ENCODE results near the gene HS6ST3. TPM values are rescaled to one million over a fixed set of nuclear protein-coding genes. Genes with fewer than 3 reads are reported as not detected.
A peak's percentile ranks its signal among the peaks of the same experiment; 100 is the strongest.

HS6ST3 gene
- polyA plus RNA-seq, 1 donor, result 1.4 TPM

DNA sequence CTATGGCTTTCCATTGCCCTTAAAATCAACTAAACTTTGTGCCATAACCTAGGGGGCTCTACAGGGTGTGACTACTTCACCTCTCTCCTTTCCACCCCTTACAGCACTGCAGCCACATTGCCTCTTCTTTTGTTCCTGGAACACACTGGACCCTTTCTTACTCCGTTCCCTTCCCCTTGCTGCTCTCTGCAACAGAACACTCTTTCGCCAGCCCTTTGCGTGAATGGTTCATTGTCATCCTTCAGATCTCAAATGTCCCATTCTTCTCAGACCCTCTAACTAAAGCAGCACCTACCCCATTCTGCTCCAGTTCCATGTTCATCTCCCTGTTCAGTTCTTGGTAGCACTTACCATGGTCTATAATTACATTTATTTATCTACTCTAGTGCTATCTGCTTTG lies 696.1 kb downstream of the HS6ST3 start:
- no peak overlapping the region for H3K4me3 ChIP-seq (ENCODE audit: low read length)
- H3K27ac ChIP-seq (ENCODE audit: low read length), result no peak overlapping the region
- no peaks in the 10 kb centered on the region for H3K4me1 ChIP-seq (ENCODE audit: control insufficient read depth, insufficient read depth, low read length)
- no peaks in the 10 kb centered on the region for H3K36me3 ChIP-seq (ENCODE audit: control insufficient read depth, insufficient read depth, low read length)
- WGBS (ENCODE audit: insufficient coverage, low lambda C conversion rate), result 93% methylated on average over 3 of the region's 3 CpGs
- no peak for DNase-seq
- no peaks in the 10 kb centered on the region for H3K9me3 ChIP-seq (ENCODE audit: control insufficient read depth, low read depth, low read length)
- H3K27me3 ChIP-seq (ENCODE audit: control insufficient read depth, insufficient read depth, low read length), result no peaks in the 10 kb centered on the region

DNA sequence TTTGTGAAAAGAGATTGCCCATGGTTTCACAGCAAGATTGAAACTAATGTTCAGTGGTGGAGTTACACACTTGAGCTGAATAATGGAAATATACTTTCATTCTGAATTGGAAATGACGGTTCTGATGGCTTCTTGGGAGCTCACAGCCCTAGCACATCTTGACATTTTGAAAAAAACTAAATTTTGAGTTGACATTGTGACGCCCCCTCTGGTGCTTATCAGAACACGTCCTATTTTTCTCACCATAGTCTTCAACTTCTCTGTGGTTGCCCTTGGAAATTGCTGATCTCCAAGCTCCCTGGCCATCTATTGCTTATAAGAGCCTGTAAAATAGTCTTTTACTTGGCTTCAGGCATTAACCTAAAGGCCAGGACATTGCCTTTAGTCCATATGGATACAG lies 702.3 kb downstream of the HS6ST3 start:
- no peaks in the 10 kb centered on the region for H3K4me1 ChIP-seq (ENCODE audit: control insufficient read depth, insufficient read depth, low read length)
- H3K9me3 ChIP-seq (ENCODE audit: control insufficient read depth, low read depth, low read length), result no peaks in the 10 kb centered on the region
- no CpG with 5 or more reads among the region's 3 CpGs for WGBS (ENCODE audit: insufficient coverage, low lambda C conversion rate)
- no peaks in the 10 kb centered on the region for H3K36me3 ChIP-seq (ENCODE audit: control insufficient read depth, insufficient read depth, low read length)
- H3K27ac ChIP-seq (ENCODE audit: low read length), result no peak overlapping the region
- DNase-seq, result no peak
- no peaks in the 10 kb centered on the region for H3K27me3 ChIP-seq (ENCODE audit: control insufficient read depth, insufficient read depth, low read length)
- H3K4me3 ChIP-seq (ENCODE audit: low read length), result no peak overlapping the region

DNA sequence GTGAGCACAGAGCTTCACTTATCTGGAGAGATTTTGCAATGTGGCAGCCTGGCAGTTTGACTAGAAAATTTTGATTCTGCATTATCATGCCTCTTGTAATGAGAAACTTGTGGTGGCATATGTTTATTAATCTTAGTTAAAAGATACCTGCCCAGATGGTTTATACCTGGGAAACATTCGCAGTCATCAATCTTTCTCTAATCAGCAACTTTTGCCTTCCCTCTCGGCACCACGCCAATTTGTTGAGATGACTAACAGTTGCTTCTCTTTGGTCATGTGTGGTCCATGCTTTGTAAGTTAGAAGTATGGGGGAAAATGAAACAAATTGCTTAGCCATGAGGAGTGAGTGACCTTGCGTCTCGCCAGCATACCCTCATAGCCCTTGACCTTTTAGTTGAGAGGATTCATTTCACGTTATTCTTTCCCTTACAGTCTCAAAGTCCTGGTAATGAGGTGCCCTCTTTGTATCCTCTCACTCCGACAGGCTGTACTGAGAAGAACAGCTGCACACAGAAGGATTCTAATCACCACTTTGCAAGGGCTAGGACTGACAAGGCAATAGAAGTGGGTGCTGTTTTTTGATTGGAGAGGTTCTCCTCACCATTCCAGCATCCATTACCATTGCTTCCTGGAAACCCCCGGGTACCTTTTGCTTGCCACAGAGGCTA lies 703.0 kb downstream of the HS6ST3 start:
- no peaks in the 10 kb centered on the region for H3K36me3 ChIP-seq (ENCODE audit: control insufficient read depth, insufficient read depth, low read length)
- WGBS (ENCODE audit: insufficient coverage, low lambda C conversion rate), result 100% methylated on average over 1 of the region's 8 CpGs
- peak in 1 of 2 donors; percentile 36 for DNase-seq
- no peak overlapping the region for H3K27ac ChIP-seq (ENCODE audit: low read length)
- H3K4me1 ChIP-seq (ENCODE audit: control insufficient read depth, insufficient read depth, low read length), result no peaks in the 10 kb centered on the region
- no peaks in the 10 kb centered on the region for H3K27me3 ChIP-seq (ENCODE audit: control insufficient read depth, insufficient read depth, low read length)
- no peak overlapping the region for H3K4me3 ChIP-seq (ENCODE audit: low read length)
- H3K9me3 ChIP-seq (ENCODE audit: control insufficient read depth, low read depth, low read length), result no peaks in the 10 kb centered on the region

DNA sequence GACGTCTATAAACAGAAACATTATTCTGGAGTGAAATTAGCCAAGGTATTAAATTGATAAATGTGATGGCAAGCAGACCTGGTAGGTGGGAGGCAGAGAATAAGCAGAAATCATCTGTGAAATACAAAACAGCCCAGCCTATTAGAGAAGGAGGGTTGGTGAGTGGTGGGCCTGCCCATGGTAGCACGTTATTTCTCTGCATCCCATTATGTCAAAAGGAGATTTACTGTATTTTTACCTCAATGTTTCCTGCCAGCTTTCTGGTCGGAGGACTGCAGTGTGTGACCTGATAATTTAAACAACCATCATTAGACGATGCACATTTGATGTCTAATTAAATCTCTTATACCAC lies 703.5 kb downstream of the HS6ST3 start:
- Histone ChIP-seq H3K36me3 (ENCODE audit: control insufficient read depth, insufficient read depth, low read length) (no peaks in the 10 kb centered on the region), H3K4me3 (ENCODE audit: low read length) (no peak overlapping the region), H3K4me1 (ENCODE audit: control insufficient read depth, insufficient read depth, low read length) (no peaks in the 10 kb centered on the region), H3K9me3 (ENCODE audit: control insufficient read depth, low read depth, low read length) (no peaks in the 10 kb centered on the region), H3K27me3 (ENCODE audit: control insufficient read depth, insufficient read depth, low read length) (no peaks in the 10 kb centered on the region), H3K27ac (ENCODE audit: low read length) (no peak overlapping the region)
- no peak for DNase-seq
- 60% methylated on average over 1 of the region's 4 CpGs for WGBS (ENCODE audit: insufficient coverage, low lambda C conversion rate)

DNA sequence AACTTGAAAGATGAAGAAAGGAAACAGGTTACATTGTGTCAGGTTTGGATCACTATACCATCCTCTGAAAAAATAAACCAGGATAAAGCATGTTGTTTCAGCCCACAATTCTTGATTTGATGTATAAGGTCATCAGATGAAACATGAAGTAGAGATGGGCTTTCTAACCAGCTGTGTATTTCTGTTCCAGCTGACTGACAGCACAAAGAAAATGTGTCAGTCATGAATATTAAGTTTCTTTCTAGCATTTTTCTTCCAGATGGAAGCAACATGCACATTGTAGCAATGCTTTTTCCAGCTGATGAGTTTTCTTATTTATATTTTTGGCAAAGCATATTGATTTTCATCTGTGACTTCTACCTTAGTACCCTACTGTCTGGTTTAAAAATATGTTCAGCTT lies 704.8 kb downstream of the HS6ST3 start:
- Histone ChIP-seq H3K27me3 (ENCODE audit: control insufficient read depth, insufficient read depth, low read length) (no peaks in the 10 kb centered on the region), H3K36me3 (ENCODE audit: control insufficient read depth, insufficient read depth, low read length) (no peaks in the 10 kb centered on the region), H3K4me1 (ENCODE audit: control insufficient read depth, insufficient read depth, low read length) (no peaks in the 10 kb centered on the region), H3K27ac (ENCODE audit: low read length) (no peak overlapping the region), H3K9me3 (ENCODE audit: control insufficient read depth, low read depth, low read length) (no peaks in the 10 kb centered on the region), H3K4me3 (ENCODE audit: low read length) (no peak overlapping the region)
- no peak for DNase-seq

DNA sequence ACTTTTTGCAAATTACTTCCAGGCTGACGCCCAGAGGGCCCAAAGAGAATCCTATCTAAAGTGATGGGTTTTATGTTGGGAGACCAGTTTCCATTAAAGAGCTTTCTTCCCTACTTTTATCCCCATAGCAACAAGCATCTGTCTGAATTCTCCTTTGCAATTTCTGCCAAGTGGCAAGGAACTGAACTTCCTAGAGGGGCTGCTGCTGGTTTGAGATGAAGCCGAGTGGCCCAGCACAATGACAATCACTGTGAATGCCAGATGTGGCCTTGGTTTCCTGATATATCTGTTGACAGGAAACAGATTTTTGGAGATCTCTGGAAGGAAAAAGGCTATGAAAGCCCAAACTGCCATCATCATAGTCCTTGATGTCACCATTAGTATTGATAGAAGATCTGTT lies 705.8 kb downstream of the HS6ST3 start:
- WGBS (ENCODE audit: insufficient coverage, low lambda C conversion rate), result no CpG with 5 or more reads among the region's 2 CpGs

DNA sequence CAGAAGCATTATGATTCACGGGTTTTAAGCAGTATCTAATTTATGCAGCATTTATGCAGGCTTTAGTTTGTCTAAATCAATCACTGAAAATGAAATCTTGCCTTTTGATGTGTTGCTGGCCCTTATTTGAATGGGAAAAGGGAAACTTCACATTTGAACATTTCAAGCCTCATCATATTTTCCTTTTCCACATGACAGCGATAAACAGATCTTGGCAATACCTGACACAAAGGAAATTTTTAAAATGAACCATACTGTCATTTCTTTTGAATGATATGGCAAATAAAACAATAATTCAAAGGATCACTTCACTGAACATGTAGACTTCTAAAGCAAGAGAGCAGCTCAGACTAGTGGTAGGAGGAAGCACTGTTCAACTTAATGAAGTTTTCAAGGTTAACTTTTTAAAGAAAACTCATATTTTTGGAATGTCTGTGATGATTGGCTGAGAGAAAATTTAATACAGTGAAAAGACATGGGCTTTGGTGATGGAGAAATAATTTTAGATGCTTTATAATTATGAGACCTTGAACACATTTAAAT lies 706.3 kb downstream of the HS6ST3 start:
- Histone ChIP-seq H3K4me1 (ENCODE audit: control insufficient read depth, insufficient read depth, low read length) (no peaks in the 10 kb centered on the region), H3K27me3 (ENCODE audit: control insufficient read depth, insufficient read depth, low read length) (no peaks in the 10 kb centered on the region), H3K9me3 (ENCODE audit: control insufficient read depth, low read depth, low read length) (no peaks in the 10 kb centered on the region), H3K36me3 (ENCODE audit: control insufficient read depth, insufficient read depth, low read length) (no peaks in the 10 kb centered on the region), H3K4me3 (ENCODE audit: low read length) (no peak overlapping the region), H3K27ac (ENCODE audit: low read length) (no peak overlapping the region)
- WGBS (ENCODE audit: insufficient coverage, low lambda C conversion rate), result 100% methylated on average over 1 of the region's 2 CpGs
- no peak for DNase-seq

More for the DNA sequence above, 705.8 kb downstream of the HS6ST3 start:
- Histone ChIP-seq H3K4me3 (ENCODE audit: low read length) (no peak overlapping the region), H3K4me1 (ENCODE audit: control insufficient read depth, insufficient read depth, low read length) (no peaks in the 10 kb centered on the region), H3K9me3 (ENCODE audit: control insufficient read depth, low read depth, low read length) (no peaks in the 10 kb centered on the region), H3K27ac (ENCODE audit: low read length) (no peak overlapping the region), H3K36me3 (ENCODE audit: control insufficient read depth, insufficient read depth, low read length) (no peaks in the 10 kb centered on the region), H3K27me3 (ENCODE audit: control insufficient read depth, insufficient read depth, low read length) (no peaks in the 10 kb centered on the region)
- DNase-seq, result no peak

DNA sequence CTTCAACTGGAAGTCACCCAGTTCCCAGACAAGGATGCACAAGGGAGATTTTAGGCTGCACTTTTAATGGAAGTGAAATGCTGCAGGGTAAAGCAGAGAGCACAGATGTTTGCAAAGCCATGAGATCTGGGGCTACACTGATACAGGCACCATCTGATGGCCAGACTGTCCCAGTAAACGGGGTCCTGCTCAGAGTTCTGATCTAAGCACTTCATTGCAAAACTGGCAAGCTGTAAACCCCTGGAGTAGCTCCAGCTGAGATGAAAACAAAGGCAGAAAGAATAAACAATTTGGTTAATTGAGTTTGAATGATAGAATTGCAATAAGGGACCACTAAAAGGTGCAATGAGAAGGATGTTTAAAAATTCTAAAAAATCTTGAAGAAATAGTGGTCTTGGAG lies 707.2 kb downstream of the HS6ST3 start:
- Histone ChIP-seq H3K27ac (ENCODE audit: low read length) (no peak overlapping the region), H3K4me3 (ENCODE audit: low read length) (no peak overlapping the region), H3K9me3 (ENCODE audit: control insufficient read depth, low read depth, low read length) (no peaks in the 10 kb centered on the region), H3K4me1 (ENCODE audit: control insufficient read depth, insufficient read depth, low read length) (no peaks in the 10 kb centered on the region), H3K27me3 (ENCODE audit: control insufficient read depth, insufficient read depth, low read length) (no peaks in the 10 kb centered on the region), H3K36me3 (ENCODE audit: control insufficient read depth, insufficient read depth, low read length) (no peaks in the 10 kb centered on the region)
- no peak for DNase-seq
- WGBS (ENCODE audit: insufficient coverage, low lambda C conversion rate), result no CpG with 5 or more reads among the region's 1 CpG

DNA sequence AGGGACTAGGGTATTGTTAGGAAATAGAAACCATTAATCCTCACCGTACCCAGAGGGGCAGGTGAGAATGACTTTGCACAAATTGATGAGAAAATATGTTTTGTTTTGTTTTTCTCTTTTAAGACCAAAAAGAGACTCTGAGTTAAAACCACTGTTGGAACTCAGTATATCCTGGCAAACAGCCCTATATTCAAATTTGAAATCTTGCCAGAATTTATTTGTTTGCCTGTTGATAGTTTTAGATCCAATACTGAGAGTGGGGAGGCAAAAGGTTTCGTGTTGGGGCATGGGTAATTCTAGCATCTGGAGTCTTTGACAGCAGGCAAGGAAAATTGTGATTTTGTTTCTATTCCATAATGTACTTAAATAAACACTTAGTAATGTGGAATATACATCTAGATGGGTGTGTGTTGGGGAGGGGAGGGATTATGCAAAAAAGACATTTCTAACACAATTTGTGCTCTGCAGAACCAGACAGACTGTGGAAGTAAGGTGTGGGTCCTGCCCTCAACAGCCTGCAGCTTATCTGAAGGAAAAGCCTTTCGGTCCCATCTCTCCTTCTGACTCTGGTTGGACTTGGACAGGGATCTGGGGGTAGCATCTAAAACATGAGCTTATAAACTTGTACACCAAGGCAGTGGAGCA lies 713.7 kb downstream of the HS6ST3 start:
- Histone ChIP-seq H3K27ac (ENCODE audit: low read length) (no peak overlapping the region), H3K36me3 (ENCODE audit: control insufficient read depth, insufficient read depth, low read length) (no peaks in the 10 kb centered on the region), H3K4me3 (ENCODE audit: low read length) (no peak overlapping the region), H3K4me1 (ENCODE audit: control insufficient read depth, insufficient read depth, low read length) (peaks cover 12% of the 10 kb centered on the region), H3K27me3 (ENCODE audit: control insufficient read depth, insufficient read depth, low read length) (no peaks in the 10 kb centered on the region), H3K9me3 (ENCODE audit: control insufficient read depth, low read depth, low read length) (no peaks in the 10 kb centered on the region)
- no CpG with 5 or more reads among the region's 3 CpGs for WGBS (ENCODE audit: insufficient coverage, low lambda C conversion rate)
- DNase-seq, result no peak

DNA sequence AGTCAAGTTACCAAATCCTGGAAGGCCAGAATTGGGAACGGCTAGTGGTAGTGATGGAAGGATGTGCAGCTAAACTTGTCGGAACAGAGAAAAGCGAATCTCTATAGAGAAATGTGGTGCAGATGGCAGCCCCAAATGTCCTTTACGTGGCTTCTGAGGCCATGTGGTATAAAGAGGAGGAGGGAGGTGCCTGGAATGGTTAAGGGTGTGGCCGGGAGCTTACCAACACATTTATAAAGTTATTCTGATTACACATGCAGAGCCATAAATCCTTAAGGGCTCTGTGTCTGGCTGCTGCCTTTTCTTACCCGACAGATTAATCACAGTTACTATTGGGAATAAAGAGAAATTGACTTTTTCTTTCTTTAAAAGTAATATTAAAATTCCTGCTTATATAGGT lies 714.3 kb downstream of the HS6ST3 start:
- Histone ChIP-seq H3K9me3 (ENCODE audit: control insufficient read depth, low read depth, low read length) (no peaks in the 10 kb centered on the region), H3K4me1 (ENCODE audit: control insufficient read depth, insufficient read depth, low read length) (peaks cover 13% of the 10 kb centered on the region), H3K27me3 (ENCODE audit: control insufficient read depth, insufficient read depth, low read length) (no peaks in the 10 kb centered on the region), H3K36me3 (ENCODE audit: control insufficient read depth, insufficient read depth, low read length) (no peaks in the 10 kb centered on the region), H3K27ac (ENCODE audit: low read length) (no peak overlapping the region), H3K4me3 (ENCODE audit: low read length) (no peak overlapping the region)
- 97% methylated on average over 4 of the region's 6 CpGs for WGBS (ENCODE audit: insufficient coverage, low lambda C conversion rate)
- DNase-seq, result no peak

DNA sequence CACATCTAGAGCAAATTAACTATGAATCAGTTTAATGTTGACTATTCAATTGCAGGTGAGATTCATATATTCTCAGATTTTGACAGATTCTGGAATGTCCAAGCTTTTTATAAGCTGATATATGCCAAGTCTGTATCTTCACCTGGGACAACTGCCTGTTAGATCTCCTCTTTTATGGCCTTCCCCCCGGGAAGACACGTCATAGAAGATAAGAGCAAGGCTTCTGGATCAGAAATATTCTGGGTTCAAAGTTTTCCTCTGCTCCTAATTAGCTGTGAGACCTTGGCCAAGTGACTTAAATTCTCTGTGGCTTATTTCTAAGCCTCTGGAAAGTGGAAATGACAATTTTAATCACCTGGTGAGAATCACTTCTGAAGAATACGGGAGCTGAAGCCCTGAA lies 716.8 kb downstream of the HS6ST3 start:
- DNase-seq, result peak; percentile 25 to 71
- Histone ChIP-seq H3K4me3 (ENCODE audit: low read length) (no peak overlapping the region), H3K27ac (ENCODE audit: low read length) (peak overlapping the region; percentile 2), H3K4me1 (ENCODE audit: control insufficient read depth, insufficient read depth, low read length) (peaks cover 29% of the 10 kb centered on the region), H3K27me3 (ENCODE audit: control insufficient read depth, insufficient read depth, low read length) (no peaks in the 10 kb centered on the region), H3K36me3 (ENCODE audit: control insufficient read depth, insufficient read depth, low read length) (no peaks in the 10 kb centered on the region), H3K9me3 (ENCODE audit: control insufficient read depth, low read depth, low read length) (no peaks in the 10 kb centered on the region)
- WGBS (ENCODE audit: insufficient coverage, low lambda C conversion rate), result no CpG with 5 or more reads among the region's 3 CpGs

Measured in large intestine (tissue), 3 donors.